ENCODE data around the gene CSNK1A1. TPM values are rescaled to one million over a fixed set of nuclear protein-coding genes. Genes with fewer than 3 reads are reported as not detected.
A peak's percentile ranks its signal among the peaks of the same experiment; 100 is the strongest.

The CSNK1A1 gene
- total and polyA plus RNA-seq, 4 donors = 43.0 to 108 (median 78.2) TPM

GRCh38 chr5:149487672-149488071 is 63.6 kb downstream of the CSNK1A1 start:
- peaks cover 0 to 3% (median 0%) of the 10 kb centered on the region in 4 donors for H3K4me1 ChIP-seq (ENCODE audit: control insufficient read depth in 4 of 4, insufficient read depth in 4 of 4, low read length in 3 of 4)

GRCh38 chr5:149486726-149487635 is 64.3 kb downstream of the CSNK1A1 start:
- no peak for TF ChIP-seq NR2F2 (IDR thresholded peaks at IDR 0.05)
- TF ChIP-seq RAD21 (IDR thresholded peaks at IDR 0.05) = no peak
- TF ChIP-seq YY1 (IDR thresholded peaks at IDR 0.05) = no peak
- TF ChIP-seq FOXA2 (IDR thresholded peaks at IDR 0.05) = no peak
- no peak for TF ChIP-seq TAF1 (conservative IDR thresholded peaks at IDR 0.05)
- H3K9ac ChIP-seq (ENCODE audit: low read depth in 1 of 2, low read length in 2 of 2) = no peak overlapping the region
- peak overlapping the region; percentile 14 to 56 for H3K27ac ChIP-seq (ENCODE audit: low read depth in 1 of 2, low read length in 2 of 2)
- DNase-seq (ENCODE audit: low spot score) = no peak
- no peak overlapping the region for H3K4me3 ChIP-seq (ENCODE audit: low read depth in 1 of 3, low read length in 3 of 3)
- H3K36me3 ChIP-seq (ENCODE audit: control insufficient read depth in 4 of 4, insufficient read depth in 3 of 4, low read depth in 1 of 4, low read length in 3 of 4) = no peaks in the 10 kb centered on the region
- H3K9me3 ChIP-seq (ENCODE audit: control insufficient read depth in 4 of 4, low read length in 3 of 4) = no peaks in the 10 kb centered on the region
- WGBS = 73% methylated on average over 5 of the region's 5 CpGs
- peaks cover 0 to 3% (median 0%) of the 10 kb centered on the region in 4 donors for H3K4me1 ChIP-seq (ENCODE audit: control insufficient read depth in 4 of 4, insufficient read depth in 4 of 4, low read length in 3 of 4)
- no peaks in the 10 kb centered on the region for H3K27me3 ChIP-seq (ENCODE audit: control insufficient read depth in 4 of 4, insufficient read depth in 4 of 4, low read length in 3 of 4)

More at GRCh38 chr5:149487672-149488071, 63.6 kb downstream of the CSNK1A1 start:
- TF ChIP-seq TAF1 (conservative IDR thresholded peaks at IDR 0.05) = no peak
- no peak for TF ChIP-seq RAD21 (IDR thresholded peaks at IDR 0.05)
- no peak for TF ChIP-seq YY1 (IDR thresholded peaks at IDR 0.05)
- TF ChIP-seq NR2F2 (IDR thresholded peaks at IDR 0.05) = no peak
- TF ChIP-seq JUND (IDR thresholded peaks at IDR 0.05) = no peak
- no peak for TF ChIP-seq FOXA2 (IDR thresholded peaks at IDR 0.05)
- TF ChIP-seq, protein P1, sequence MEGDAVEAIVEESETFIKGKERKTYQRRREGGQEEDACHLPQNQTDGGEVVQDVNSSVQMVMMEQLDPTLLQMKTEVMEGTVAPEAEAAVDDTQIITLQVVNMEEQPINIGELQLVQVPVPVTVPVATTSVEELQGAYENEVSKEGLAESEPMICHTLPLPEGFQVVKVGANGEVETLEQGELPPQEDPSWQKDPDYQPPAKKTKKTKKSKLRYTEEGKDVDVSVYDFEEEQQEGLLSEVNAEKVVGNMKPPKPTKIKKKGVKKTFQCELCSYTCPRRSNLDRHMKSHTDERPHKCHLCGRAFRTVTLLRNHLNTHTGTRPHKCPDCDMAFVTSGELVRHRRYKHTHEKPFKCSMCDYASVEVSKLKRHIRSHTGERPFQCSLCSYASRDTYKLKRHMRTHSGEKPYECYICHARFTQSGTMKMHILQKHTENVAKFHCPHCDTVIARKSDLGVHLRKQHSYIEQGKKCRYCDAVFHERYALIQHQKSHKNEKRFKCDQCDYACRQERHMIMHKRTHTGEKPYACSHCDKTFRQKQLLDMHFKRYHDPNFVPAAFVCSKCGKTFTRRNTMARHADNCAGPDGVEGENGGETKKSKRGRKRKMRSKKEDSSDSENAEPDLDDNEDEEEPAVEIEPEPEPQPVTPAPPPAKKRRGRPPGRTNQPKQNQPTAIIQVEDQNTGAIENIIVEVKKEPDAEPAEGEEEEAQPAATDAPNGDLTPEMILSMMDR (IDR thresholded peaks at IDR 0.05; ENCODE audit: low read depth, low read length, missing input control) = no peak
- no peak for TF ChIP-seq EGR1 (IDR thresholded peaks at IDR 0.05; ENCODE audit: low read depth in 2 of 2)
- no peak for TF ChIP-seq ZBTB33 (IDR thresholded peaks at IDR 0.05)
- H3K36me3 ChIP-seq (ENCODE audit: control insufficient read depth in 4 of 4, insufficient read depth in 3 of 4, low read depth in 1 of 4, low read length in 3 of 4) = no peaks in the 10 kb centered on the region
- WGBS = 86% methylated on average over 2 of the region's 2 CpGs
- no peak overlapping the region for H3K9ac ChIP-seq (ENCODE audit: low read depth in 1 of 2, low read length in 2 of 2)
- no peaks in the 10 kb centered on the region for H3K9me3 ChIP-seq (ENCODE audit: control insufficient read depth in 4 of 4, low read length in 3 of 4)
- H3K27me3 ChIP-seq (ENCODE audit: control insufficient read depth in 4 of 4, insufficient read depth in 4 of 4, low read length in 3 of 4) = no peaks in the 10 kb centered on the region
- no peak overlapping the region for H3K4me3 ChIP-seq (ENCODE audit: low read depth in 1 of 3, low read length in 3 of 3)
- DNase-seq (ENCODE audit: low spot score) = no peak
- no peak overlapping the region for H3K27ac ChIP-seq (ENCODE audit: low read depth in 1 of 2, low read length in 2 of 2)

GRCh38 chr5:149485655-149486615 is 65.3 kb downstream of the CSNK1A1 start:
- H3K4me3 ChIP-seq (ENCODE audit: low read depth in 1 of 3, low read length in 3 of 3) = no peak overlapping the region
- WGBS = 63% methylated on average over 2 of the region's 2 CpGs
- no peak for DNase-seq (ENCODE audit: low spot score)
- TF ChIP-seq MAX (IDR thresholded peaks at IDR 0.05) = no peak
- no peak for TF ChIP-seq HNF4A (conservative IDR thresholded peaks at IDR 0.05)
- TF ChIP-seq REST (IDR thresholded peaks at IDR 0.05) = no peak
- TF ChIP-seq, protein P1 (IDR thresholded peaks at IDR 0.05; ENCODE audit: low read depth, low read length, missing input control) = no peak
- TF ChIP-seq FOXA2 (IDR thresholded peaks at IDR 0.05) = no peak
- no peak for TF ChIP-seq EGR1 (IDR thresholded peaks at IDR 0.05; ENCODE audit: low read depth in 2 of 2)
- no peak for TF ChIP-seq FOXA1 (IDR thresholded peaks at IDR 0.05)

More at GRCh38 chr5:149485655-149486615, 65.3 kb downstream of the CSNK1A1 start:
- Histone ChIP-seq H3K27me3 (ENCODE audit: control insufficient read depth in 4 of 4, insufficient read depth in 4 of 4, low read length in 3 of 4) (no peaks in the 10 kb centered on the region), H3K4me1 (ENCODE audit: control insufficient read depth in 4 of 4, insufficient read depth in 4 of 4, low read length in 3 of 4) (peaks cover 0 to 3% (median 0%) of the 10 kb centered on the region in 4 donors), H3K9me3 (ENCODE audit: control insufficient read depth in 4 of 4, low read length in 3 of 4) (no peaks in the 10 kb centered on the region), H3K27ac (ENCODE audit: low read depth in 1 of 2, low read length in 2 of 2) (peak overlapping the region; percentile 61 to 69), H3K9ac (ENCODE audit: low read depth in 1 of 2, low read length in 2 of 2) (no peak overlapping the region), H3K36me3 (ENCODE audit: control insufficient read depth in 4 of 4, insufficient read depth in 3 of 4, low read depth in 1 of 4, low read length in 3 of 4) (no peaks in the 10 kb centered on the region)

Measured in liver (tissue), 9 donors.